ENCODE results near the gene ARHGEF28.

ARHGEF28 gene

DNA sequence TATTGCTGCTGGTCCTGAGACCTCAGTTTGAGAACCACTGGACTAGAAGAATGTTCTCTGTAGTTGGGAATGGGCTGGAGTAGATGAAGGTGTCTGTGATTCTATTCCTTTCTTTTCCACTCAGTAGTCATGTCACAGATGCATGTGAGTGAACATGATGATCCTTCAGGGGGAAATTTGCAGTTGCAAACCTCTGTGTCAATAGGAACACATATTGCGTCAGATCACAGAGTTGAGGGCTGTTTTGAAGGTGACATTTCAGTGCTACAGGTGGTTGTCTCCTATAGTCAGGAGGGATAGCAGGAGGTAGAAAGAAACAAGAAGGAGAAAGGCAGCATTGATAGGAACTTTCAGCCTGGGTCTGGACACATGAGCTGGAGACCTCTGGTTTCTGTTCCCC, 239.3 kb downstream of the ARHGEF28 start:
- H3K27me3 ChIP-seq (replicated peaks; ENCODE audit: insufficient read depth, low read length) = no peaks in the 10 kb centered on the region
- no peak overlapping the region for H3K4me2 ChIP-seq (ENCODE audit: low read depth, low read length)
- no peaks in the 10 kb centered on the region for H4K20me1 ChIP-seq (ENCODE audit: insufficient read depth, low read length)
- no peak overlapping the region for H2AFZ ChIP-seq (ENCODE audit: low read length)
- no peaks in the 10 kb centered on the region for H3K9me3 ChIP-seq (replicated peaks; ENCODE audit: insufficient read depth, low read length)
- DNase-seq = no peak
- no peak overlapping the region for H3K4me3 ChIP-seq (ENCODE audit: low read length)
- H3K79me2 ChIP-seq (ENCODE audit: low read length) = no peaks in the 10 kb centered on the region
- peaks cover 11% of the 10 kb centered on the region for H3K4me1 ChIP-seq (ENCODE audit: low read length)
- H3K9ac ChIP-seq (ENCODE audit: low read length) = no peak overlapping the region
- H3K36me3 ChIP-seq (replicated peaks; ENCODE audit: insufficient read depth, low read length) = no peaks in the 10 kb centered on the region
- no peaks in the 10 kb centered on the region for H3F3A ChIP-seq (ENCODE audit: insufficient read depth, low read length)
- TF ChIP-seq, protein P1, sequence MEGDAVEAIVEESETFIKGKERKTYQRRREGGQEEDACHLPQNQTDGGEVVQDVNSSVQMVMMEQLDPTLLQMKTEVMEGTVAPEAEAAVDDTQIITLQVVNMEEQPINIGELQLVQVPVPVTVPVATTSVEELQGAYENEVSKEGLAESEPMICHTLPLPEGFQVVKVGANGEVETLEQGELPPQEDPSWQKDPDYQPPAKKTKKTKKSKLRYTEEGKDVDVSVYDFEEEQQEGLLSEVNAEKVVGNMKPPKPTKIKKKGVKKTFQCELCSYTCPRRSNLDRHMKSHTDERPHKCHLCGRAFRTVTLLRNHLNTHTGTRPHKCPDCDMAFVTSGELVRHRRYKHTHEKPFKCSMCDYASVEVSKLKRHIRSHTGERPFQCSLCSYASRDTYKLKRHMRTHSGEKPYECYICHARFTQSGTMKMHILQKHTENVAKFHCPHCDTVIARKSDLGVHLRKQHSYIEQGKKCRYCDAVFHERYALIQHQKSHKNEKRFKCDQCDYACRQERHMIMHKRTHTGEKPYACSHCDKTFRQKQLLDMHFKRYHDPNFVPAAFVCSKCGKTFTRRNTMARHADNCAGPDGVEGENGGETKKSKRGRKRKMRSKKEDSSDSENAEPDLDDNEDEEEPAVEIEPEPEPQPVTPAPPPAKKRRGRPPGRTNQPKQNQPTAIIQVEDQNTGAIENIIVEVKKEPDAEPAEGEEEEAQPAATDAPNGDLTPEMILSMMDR (IDR thresholded peaks at IDR 0.05; ENCODE audit: low read length) = no peak
- no peak for TF ChIP-seq EZH2phosphoT487 (IDR thresholded peaks at IDR 0.05; ENCODE audit: low read length)
- TF ChIP-seq EZH2 (optimal IDR thresholded peaks at IDR 0.05; ENCODE audit: low read depth, low read length) = no peak
- no peak overlapping the region for H3K27ac ChIP-seq (ENCODE audit: low read length)
- H3K9me2 ChIP-seq (replicated peaks; ENCODE audit: insufficient read depth, low read length) = no peaks in the 10 kb centered on the region

DNA sequence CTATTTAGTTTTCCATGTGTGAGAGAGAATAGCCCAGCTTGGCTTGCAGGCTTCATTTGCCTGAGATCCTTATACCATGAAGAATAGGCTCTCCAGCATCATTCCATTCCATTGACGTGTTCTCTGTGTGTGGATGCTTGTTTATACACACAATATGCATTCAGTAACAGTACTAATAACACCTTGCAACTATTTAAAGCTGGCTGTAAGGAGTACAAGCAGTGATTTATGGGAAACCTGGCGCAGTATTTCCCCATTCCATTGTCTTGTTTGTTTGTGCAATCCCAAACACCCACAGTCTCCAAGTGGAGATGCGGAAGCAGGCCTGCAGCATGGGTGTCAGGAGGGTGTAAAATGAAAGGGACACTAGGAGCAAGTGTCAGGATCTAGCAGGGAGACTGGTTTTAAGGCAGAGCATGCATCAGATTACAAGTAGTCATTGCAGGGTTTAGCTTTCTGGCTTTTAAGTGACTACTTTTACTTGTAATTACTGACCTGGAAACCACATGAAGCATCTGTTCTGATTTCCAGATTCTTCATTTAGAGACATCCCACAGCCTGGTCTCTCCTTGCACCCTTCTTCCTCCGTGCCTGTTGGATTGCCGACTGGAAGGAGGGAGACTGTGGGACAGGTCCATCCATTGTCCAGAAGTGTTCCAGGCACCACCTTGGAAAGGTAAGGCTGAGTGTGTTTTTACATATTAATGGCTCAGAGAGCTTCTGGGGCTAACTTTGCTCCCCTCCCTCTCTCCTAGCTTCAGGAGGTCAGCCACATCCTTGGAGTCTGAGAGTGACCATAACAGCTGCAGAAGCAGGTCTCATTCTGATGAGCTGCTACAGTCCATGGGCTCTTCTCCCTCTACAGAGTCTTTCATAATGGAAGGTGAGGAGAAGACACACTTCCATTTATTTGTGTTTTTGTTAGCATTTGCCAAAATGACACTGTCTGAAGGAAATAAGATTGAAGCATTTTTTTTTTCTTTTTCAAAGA, 241.6 kb downstream of the ARHGEF28 start:
- H3K9ac ChIP-seq (ENCODE audit: low read length) = no peak overlapping the region
- peaks cover 11% of the 10 kb centered on the region for H3K4me1 ChIP-seq (ENCODE audit: low read length)
- TF ChIP-seq EZH2 (optimal IDR thresholded peaks at IDR 0.05; ENCODE audit: low read depth, low read length) (no peak), EZH2phosphoT487 (IDR thresholded peaks at IDR 0.05; ENCODE audit: low read length) (no peak)
- TF ChIP-seq, protein P1 (IDR thresholded peaks at IDR 0.05; ENCODE audit: low read length) = no peak
- no peaks in the 10 kb centered on the region for H3F3A ChIP-seq (ENCODE audit: insufficient read depth, low read length)
- H3K9me3 ChIP-seq (replicated peaks; ENCODE audit: insufficient read depth, low read length) = no peaks in the 10 kb centered on the region
- H3K27ac ChIP-seq (ENCODE audit: low read length) = no peak overlapping the region
- H3K9me2 ChIP-seq (replicated peaks; ENCODE audit: insufficient read depth, low read length) = no peaks in the 10 kb centered on the region
- H3K4me2 ChIP-seq (ENCODE audit: low read depth, low read length) = no peak overlapping the region
- no peaks in the 10 kb centered on the region for H3K79me2 ChIP-seq (ENCODE audit: low read length)
- no peak overlapping the region for H3K4me3 ChIP-seq (ENCODE audit: low read length)
- no peak overlapping the region for H2AFZ ChIP-seq (ENCODE audit: low read length)
- DNase-seq = no peak
- H4K20me1 ChIP-seq (ENCODE audit: insufficient read depth, low read length) = no peaks in the 10 kb centered on the region
- no peaks in the 10 kb centered on the region for H3K36me3 ChIP-seq (replicated peaks; ENCODE audit: insufficient read depth, low read length)
- no peaks in the 10 kb centered on the region for H3K27me3 ChIP-seq (replicated peaks; ENCODE audit: insufficient read depth, low read length)

DNA sequence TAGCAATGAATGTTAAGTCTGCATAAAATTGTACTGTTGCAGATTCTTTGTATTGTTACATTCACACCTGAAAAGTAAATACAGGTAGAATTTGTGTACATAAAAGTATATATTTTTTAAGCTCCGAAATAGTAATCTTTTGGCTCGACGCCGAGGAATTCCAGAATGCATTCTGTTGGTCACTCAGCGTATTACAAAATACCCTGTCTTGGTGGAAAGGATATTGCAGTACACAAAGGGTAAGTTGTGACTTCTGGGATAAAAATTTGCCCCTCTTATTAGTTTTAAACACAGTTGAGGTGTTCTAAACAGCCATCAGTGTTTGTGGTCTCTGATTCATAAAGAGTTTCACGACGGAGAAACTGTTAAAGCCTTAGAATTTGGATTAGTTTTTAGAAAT, 257.6 kb downstream of the ARHGEF28 start:
- H3K9me2 ChIP-seq (replicated peaks; ENCODE audit: insufficient read depth, low read length) = no peaks in the 10 kb centered on the region

More for the DNA sequence above, 257.6 kb downstream of the ARHGEF28 start:
- Histone ChIP-seq H3K79me2 (ENCODE audit: low read length) (no peaks in the 10 kb centered on the region), H2AFZ (ENCODE audit: low read length) (no peak overlapping the region), H3K4me1 (ENCODE audit: low read length) (no peaks in the 10 kb centered on the region), H3K27me3 (replicated peaks; ENCODE audit: insufficient read depth, low read length) (no peaks in the 10 kb centered on the region), H3K36me3 (replicated peaks; ENCODE audit: insufficient read depth, low read length) (no peaks in the 10 kb centered on the region), H3K27ac (ENCODE audit: low read length) (no peak overlapping the region), H3K9ac (ENCODE audit: low read length) (no peak overlapping the region), H3K4me3 (ENCODE audit: low read length) (no peak overlapping the region), H3K4me2 (ENCODE audit: low read depth, low read length) (no peak overlapping the region), H3F3A (ENCODE audit: insufficient read depth, low read length) (no peaks in the 10 kb centered on the region), H3K9me3 (replicated peaks; ENCODE audit: insufficient read depth, low read length) (no peaks in the 10 kb centered on the region), H4K20me1 (ENCODE audit: insufficient read depth, low read length) (no peaks in the 10 kb centered on the region)
- no peak for DNase-seq
- no peak for TF ChIP-seq EZH2 (optimal IDR thresholded peaks at IDR 0.05; ENCODE audit: low read depth, low read length)
- TF ChIP-seq, protein P1 (IDR thresholded peaks at IDR 0.05; ENCODE audit: low read length) = no peak
- no peak for TF ChIP-seq EZH2phosphoT487 (IDR thresholded peaks at IDR 0.05; ENCODE audit: low read length)
